NB4 (cell line): ENCODE results near the gene JAZF1.

Source experiments
- DNase-seq: peaks from one replicate; pipeline ENCODE4 v3.0.0; 2010; ENCODE audit warnings: low read depth
- H3K4me3 ChIP-seq: one replicate; pipeline ENCODE4 v1.5.1; 2011; ENCODE audit warnings: mild to moderate bottlenecking, low read depth, low read length, moderate library complexity
- MYC ChIP-seq: IDR thresholded peaks from 2 replicates; pipeline ENCODE4 v1.6.1; 2011; ENCODE audit warnings: low read depth, low read length
- POLR2A ChIP-seq: IDR thresholded peaks from 2 replicates; pipeline ENCODE4 v1.6.1; 2011; ENCODE audit warnings: mild to moderate bottlenecking; ENCODE audit not compliant: insufficient read length; ENCODE audit errors: extremely low read depth
- TF ChIP-seq, protein P1 (sequence below): IDR thresholded peaks from 2 replicates; pipeline ENCODE4 v1.6.1; 2011; ENCODE audit warnings: low read depth, low read length
- TF ChIP-seq, protein P2 (sequence below): IDR thresholded peaks from one replicate; pipeline ENCODE4 v1.5.1; 2012; ENCODE audit warnings: low read depth, low read length

Gene JAZF1

DNA sequence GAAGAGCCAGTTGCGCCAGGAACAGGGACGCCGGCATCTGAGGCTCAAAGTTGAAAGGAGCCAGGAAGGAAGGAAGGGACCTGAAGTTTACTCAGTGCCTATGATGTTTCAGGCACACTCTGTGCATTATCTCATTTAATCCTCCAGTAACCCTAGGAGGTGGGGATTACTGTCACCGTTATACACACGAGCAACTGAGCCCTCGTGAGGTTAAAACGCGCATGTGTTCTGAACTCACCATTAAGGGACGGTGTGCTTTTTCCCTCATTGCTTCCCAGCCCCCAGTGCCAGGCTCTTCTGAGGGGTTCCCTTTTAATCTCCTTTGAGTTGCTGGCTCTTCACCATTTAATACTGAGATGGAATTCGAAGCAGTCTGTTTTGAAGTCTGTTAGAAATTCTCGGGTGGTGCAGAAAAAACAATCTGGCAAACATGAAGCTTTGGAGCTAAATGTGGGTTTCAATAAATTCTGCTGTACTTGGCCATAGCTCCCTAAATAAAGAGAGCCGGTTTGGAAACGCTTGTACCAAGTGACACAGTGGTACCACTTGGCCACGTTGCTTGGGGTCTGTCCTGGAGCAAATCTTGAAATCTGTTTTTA lies 338.4 kb downstream of the JAZF1 start:
- TF ChIP-seq POLR2A: no peak
- TF ChIP-seq, protein P1, sequence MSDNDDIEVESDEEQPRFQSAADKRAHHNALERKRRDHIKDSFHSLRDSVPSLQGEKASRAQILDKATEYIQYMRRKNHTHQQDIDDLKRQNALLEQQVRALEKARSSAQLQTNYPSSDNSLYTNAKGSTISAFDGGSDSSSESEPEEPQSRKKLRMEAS: no peak
- TF ChIP-seq MYC: no peak
- TF ChIP-seq, protein P2, sequence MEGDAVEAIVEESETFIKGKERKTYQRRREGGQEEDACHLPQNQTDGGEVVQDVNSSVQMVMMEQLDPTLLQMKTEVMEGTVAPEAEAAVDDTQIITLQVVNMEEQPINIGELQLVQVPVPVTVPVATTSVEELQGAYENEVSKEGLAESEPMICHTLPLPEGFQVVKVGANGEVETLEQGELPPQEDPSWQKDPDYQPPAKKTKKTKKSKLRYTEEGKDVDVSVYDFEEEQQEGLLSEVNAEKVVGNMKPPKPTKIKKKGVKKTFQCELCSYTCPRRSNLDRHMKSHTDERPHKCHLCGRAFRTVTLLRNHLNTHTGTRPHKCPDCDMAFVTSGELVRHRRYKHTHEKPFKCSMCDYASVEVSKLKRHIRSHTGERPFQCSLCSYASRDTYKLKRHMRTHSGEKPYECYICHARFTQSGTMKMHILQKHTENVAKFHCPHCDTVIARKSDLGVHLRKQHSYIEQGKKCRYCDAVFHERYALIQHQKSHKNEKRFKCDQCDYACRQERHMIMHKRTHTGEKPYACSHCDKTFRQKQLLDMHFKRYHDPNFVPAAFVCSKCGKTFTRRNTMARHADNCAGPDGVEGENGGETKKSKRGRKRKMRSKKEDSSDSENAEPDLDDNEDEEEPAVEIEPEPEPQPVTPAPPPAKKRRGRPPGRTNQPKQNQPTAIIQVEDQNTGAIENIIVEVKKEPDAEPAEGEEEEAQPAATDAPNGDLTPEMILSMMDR: no peak
- no peak for DNase-seq
- no peak overlapping the region for H3K4me3 ChIP-seq

DNA sequence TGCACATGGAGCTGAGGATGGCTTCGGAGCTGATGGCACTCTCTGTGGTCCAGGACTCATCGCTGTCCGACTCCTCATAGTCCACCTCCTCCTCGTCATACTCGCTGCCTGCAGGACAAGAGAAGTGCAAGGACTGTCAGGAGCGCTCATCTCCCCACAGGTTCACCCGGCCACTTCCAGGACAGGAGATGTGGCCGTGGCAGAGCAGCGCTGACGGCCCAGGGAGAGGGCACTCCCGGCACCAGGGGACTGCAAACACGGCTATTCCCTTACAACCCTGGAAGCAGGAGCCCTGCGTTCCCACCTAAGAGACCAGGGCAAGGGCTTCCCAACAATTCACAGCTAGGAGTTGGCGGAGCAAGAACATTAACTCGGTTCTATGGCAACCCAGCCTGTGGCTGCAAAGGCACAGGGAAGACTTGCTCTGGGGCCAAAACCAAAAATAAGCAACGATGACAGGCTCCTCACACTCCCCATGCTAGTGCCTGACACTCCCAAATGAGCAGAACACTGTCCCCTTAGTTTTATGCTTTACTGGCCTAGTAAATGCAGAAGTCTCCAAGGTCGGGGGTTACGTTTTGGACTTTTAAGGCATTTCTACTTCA lies 339.7 kb downstream of the JAZF1 start:
- no peak for TF ChIP-seq POLR2A
- TF ChIP-seq, protein P2: no peak
- TF ChIP-seq MYC: no peak
- TF ChIP-seq, protein P1: no peak
- no peak for DNase-seq
- no peak overlapping the region for H3K4me3 ChIP-seq

DNA sequence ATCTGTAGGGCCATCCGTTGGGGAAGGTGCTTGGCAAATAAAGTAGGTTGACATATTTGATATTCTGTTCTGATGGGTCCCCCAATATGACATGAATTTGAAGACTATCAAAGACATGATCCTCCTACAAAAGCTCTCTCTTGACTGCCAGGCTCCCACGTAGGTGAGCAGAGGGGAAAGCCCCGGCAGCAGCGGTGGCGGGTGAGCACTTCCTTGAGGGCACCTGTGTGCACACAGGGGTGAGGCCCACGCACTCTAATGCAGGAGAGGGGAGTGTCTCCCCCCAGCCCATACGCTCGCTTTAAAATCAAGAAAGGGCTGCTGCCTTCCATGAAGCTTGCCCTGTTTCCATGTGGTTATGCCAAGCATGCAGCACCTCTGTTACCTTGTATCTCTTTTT lies 340.3 kb downstream of the JAZF1 start:
- H3K4me3 ChIP-seq: no peak overlapping the region
- TF ChIP-seq POLR2A (no peak), MYC (no peak)
- TF ChIP-seq, protein P2: no peak
- TF ChIP-seq, protein P1: no peak
- DNase-seq: no peak

DNA sequence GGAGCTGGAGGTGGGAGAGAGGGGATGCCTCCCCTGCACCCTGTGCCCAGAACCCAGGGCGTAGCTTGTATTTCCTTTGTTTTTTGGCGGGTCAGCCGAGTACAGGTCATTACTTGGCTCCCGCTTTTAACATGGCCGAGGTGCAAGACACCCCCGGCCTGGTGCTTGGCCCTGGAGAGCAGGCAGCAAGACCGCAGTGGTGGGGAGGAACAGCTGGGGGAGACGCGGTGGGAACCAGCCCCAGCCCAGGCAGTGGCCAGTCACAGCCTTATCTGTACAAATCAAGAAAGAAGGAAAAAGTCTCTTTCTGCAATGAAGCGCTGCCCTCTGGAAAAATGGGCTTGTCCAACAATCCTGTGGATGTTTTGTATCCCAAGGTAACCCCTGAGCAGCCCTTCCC lies 341.5 kb downstream of the JAZF1 start:
- DNase-seq: no peak
- no peak for TF ChIP-seq POLR2A
- TF ChIP-seq, protein P2: no peak
- TF ChIP-seq MYC: no peak
- TF ChIP-seq, protein P1: no peak
- H3K4me3 ChIP-seq: no peak overlapping the region

DNA sequence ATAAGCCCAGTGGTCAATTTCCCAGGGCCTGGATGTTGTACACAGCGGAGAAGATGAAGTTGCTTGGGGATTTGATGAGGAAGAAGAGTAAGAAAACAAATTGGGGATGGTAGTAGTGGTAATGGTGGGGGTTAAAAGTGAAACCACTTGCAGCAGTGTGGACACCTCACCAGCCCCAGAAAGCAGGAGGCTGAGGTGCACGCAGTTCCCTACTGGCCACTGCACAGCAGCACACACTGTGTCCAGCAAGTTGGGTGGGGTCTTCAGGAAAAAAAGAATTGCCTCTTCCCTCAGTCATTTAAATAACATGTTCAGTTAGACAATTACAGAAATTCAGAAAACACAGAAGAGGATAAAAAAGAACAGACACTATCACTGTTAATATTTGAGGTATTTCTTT lies 344.1 kb downstream of the JAZF1 start:
- no peak for TF ChIP-seq MYC
- no peak for TF ChIP-seq POLR2A
- TF ChIP-seq, protein P1: no peak
- H3K4me3 ChIP-seq: no peak overlapping the region
- no peak for DNase-seq

DNA sequence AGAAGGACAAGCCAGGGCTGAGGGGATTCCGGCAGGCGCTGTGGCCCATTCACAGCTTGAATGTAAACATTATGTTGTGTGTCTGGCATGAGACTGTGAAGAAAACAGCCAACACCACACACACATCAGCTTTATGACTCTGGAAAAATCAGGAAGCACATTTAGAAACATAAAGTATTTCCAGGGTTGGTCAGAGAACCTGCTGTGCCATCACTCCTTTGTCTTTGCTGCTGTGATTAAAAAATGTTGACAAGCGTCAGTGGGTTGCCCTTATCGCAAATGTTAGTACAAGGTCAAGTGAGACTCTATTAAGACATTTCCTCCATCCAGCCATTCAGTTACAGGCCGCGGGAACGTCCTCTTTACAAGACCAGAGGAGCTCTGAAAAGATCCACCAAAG lies 345.2 kb downstream of the JAZF1 start:
- DNase-seq: no peak
- TF ChIP-seq, protein P1: no peak
- no peak for TF ChIP-seq MYC
- no peak for TF ChIP-seq POLR2A
- TF ChIP-seq, protein P2: no peak
- no peak overlapping the region for H3K4me3 ChIP-seq
